Lower lobe of right lung (tissue), 2 donors: ENCODE data around the gene WDR1. TPM values are rescaled to one million over a fixed set of nuclear protein-coding genes. Genes with fewer than 3 reads are reported as not detected.

ENCODE experiments used
- ATAC-seq, 2 donors: fragments of 200-7000 bp; cut with Tn5 transposase; one replicate each; pipeline ENCODE4 v1.9.1; 2020 to 2022; ENCODE audit warnings: mild to moderate bottlenecking in 2 of 2, moderate library complexity in 2 of 2
- DNase-seq: peaks from one replicate; pipeline ENCODE4 v3.0.0-alpha.2; 2020
- H3K27ac ChIP-seq: fragments of 200-600 bp; one replicate; pipeline ENCODE4 v1.8.0; 2022
- H3K27me3 ChIP-seq: fragments of 200-600 bp; one replicate; pipeline ENCODE4 v1.8.0; 2022; ENCODE audit warnings: low read depth
- H3K36me3 ChIP-seq: fragments of 200-600 bp; one replicate; pipeline ENCODE4 v1.8.0; 2022; ENCODE audit warnings: mild to moderate bottlenecking
- H3K4me1 ChIP-seq: fragments of 200-600 bp; one replicate; pipeline ENCODE4 v1.8.0; 2022
- H3K4me3 ChIP-seq: fragments of 200-600 bp; one replicate; pipeline ENCODE4 v1.8.0; 2022; ENCODE audit warnings: mild to moderate bottlenecking
- H3K9me3 ChIP-seq: fragments of 200-600 bp; one replicate; pipeline ENCODE4 v1.8.0; 2022
- intact Hi-C: fragments of 100-400 bp; cut with DNase I; formaldehyde crosslinking; loops from one replicate; pipeline ENCODE4 v1.11.0; 2022
- total RNA-seq: library from RNA; stranded (reverse); fragmentation: NEBNext Ultra II Directional; extraction: Animal tissue kit (Norgen Biotek cat#: 25700); gene quantifications from one replicate; pipeline ENCODE4 v1.2.1, GENCODE V29; 2021
- TF ChIP-seq, protein P1 (sequence below): fragments of 200-600 bp; IDR thresholded peaks from one replicate; pipeline ENCODE4 v1.8.0; 2022; ENCODE audit warnings: antibody characterized with exemption, mild to moderate bottlenecking
- donor health status: DM: no; HTN: yes; CAD: no; lungs with severe emphysema.

WDR1 gene
- total RNA-seq, 1 donor from 2014 or later: 233 TPM

DNA sequence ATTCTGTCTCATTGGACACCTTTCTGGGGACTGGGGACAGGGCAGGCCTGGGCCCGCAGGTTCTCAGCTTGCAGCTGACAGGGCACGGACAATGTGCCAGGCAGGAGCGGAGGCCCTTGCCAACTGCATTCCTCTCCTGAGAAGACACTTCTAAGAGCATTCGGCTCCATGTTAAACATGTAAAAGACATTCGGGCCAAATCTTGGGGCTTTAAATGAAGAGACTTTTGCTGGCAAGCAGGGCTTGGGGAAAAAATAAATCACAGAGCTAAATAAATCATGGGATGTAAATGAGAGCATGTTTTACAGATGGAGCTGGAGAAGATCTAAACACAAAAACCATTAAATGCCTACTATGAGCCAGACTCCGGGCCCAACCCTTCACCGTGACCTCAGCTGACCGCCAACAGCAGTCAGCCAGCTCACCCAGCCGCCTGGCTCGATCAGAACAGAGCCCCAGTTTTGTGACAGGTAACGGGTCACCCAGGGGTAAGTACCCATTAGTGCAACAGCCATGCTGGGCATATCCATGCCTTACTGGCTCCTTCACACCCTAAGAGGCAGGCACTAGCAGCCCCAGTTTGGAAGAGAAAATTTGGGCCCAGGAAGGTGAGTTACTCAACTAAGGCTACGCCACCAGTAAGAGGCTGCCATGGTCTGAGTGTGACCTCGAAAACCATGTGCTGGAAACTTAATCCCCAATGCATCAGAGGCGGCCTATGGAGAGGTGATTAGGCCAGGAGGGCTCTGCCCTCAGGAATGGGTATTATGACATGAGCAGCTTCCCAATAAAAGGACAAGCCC is 14.7 kb downstream of the WDR1 start:
- Histone ChIP-seq H3K4me1 (peaks cover 61% of the 10 kb centered on the region), H3K36me3 (peaks cover 70% of the 10 kb centered on the region), H3K27me3 (no peaks in the 10 kb centered on the region), H3K27ac (peak overlapping the region; percentile 31), H3K4me3 (no peak overlapping the region), H3K9me3 (no peaks in the 10 kb centered on the region)
- TF ChIP-seq, protein P1, sequence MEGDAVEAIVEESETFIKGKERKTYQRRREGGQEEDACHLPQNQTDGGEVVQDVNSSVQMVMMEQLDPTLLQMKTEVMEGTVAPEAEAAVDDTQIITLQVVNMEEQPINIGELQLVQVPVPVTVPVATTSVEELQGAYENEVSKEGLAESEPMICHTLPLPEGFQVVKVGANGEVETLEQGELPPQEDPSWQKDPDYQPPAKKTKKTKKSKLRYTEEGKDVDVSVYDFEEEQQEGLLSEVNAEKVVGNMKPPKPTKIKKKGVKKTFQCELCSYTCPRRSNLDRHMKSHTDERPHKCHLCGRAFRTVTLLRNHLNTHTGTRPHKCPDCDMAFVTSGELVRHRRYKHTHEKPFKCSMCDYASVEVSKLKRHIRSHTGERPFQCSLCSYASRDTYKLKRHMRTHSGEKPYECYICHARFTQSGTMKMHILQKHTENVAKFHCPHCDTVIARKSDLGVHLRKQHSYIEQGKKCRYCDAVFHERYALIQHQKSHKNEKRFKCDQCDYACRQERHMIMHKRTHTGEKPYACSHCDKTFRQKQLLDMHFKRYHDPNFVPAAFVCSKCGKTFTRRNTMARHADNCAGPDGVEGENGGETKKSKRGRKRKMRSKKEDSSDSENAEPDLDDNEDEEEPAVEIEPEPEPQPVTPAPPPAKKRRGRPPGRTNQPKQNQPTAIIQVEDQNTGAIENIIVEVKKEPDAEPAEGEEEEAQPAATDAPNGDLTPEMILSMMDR: no peak
- intact Hi-C loops: no loop called here
- ATAC-seq: no peak
- no peak for DNase-seq

DNA sequence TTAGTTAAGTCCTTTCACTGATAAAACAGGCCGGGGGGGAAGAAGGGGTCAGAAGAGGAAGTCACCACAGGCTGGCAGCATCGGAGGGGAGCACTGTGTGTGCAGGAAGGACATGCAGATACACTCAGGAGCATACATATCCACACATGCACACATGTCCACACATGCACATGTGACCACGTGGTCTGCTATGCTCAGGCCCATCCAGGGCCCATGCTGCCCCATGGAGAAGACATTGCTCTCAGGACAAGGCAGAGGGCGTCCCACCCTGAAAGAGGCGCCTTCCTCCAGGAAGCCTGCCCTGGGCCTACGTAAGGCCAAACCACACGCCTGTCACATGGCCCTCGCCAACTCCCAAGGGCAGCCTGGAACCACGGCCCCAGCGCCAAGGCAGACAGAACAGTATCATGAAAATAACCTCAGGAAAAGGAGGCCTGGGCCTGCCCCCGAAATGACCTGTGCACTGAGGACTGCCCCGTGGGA is 15.8 kb downstream of the WDR1 start:
- Histone ChIP-seq H3K36me3 (peaks cover 81% of the 10 kb centered on the region), H3K9me3 (no peaks in the 10 kb centered on the region), H3K4me3 (no peak overlapping the region), H3K27ac (peak overlapping the region; percentile 31), H3K4me1 (peaks cover 61% of the 10 kb centered on the region), H3K27me3 (no peaks in the 10 kb centered on the region)
- DNase-seq: peak; percentile 79
- ATAC-seq: peak; percentile 37 to 64
- TF ChIP-seq, protein P1: peak; percentile 13
- intact Hi-C loops: no loop called here

DNA sequence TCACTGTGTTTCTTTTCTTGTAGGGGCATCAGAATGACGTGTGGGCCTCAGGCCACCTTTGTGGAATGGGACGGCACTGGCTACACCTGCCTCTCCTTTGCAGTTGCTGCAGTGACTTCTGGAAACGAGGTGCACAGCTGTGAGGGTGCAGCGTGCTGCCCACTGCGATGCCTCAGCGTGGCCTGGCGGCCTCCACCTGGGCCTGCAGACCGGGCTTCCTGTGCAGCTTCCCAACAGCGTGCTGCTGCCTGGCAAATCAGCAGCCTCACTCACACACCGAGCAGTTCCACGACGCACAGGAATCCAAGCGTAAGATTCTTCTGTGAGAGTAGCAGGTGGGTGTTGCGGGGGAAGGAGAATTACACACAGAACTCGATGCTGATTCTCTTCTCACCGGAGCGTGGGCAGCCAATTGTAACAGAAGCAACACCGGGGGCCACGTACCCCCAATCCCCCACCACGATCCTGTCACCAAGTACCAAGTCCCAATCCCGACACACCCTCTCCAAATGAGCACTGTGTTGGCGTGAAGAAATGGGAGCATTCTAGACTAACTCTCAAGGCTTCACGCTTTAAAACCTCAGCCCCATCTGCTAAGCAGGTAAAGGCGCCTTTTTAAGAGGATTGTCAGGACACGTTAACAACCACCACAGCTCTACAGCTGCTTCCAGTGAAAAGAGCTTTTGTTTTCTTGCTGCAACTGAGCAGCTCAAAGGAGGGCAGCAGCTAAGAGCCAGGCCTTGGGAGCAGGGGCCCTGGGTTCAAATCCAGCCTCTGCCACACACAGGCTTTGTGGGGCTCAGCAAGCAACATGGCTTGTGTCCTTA is 16.9 kb downstream of the WDR1 start:
- peaks cover 91% of the 10 kb centered on the region for H3K36me3 ChIP-seq
- peak overlapping the region; percentile 31 for H3K27ac ChIP-seq
- no peaks in the 10 kb centered on the region for H3K27me3 ChIP-seq
- TF ChIP-seq, protein P1: no peak
- DNase-seq: no peak
- intact Hi-C loops: no loop called here
- H3K9me3 ChIP-seq: no peaks in the 10 kb centered on the region
- peaks cover 61% of the 10 kb centered on the region for H3K4me1 ChIP-seq
- ATAC-seq: no peak
- no peak overlapping the region for H3K4me3 ChIP-seq

DNA sequence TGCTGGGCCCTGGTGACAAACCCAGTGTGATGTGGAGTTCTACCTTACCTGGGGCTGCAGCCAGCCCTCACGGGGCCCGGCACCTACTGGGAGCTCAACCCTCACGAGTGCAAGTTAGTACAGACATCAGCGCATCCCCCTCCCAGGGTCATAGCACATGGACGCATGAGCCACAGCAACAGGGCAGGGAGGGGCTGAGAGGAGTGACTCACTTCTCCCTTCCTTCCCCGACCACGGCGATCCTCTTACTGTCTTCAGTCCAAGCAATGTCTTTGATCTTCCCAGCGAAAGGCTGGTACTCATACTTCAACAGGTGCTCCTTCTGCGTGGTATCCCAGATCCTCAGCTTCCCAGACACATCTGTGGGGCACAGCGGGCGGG is 17.8 kb downstream of the WDR1 start:
- Histone ChIP-seq H3K4me3 (no peak overlapping the region), H3K4me1 (peaks cover 61% of the 10 kb centered on the region), H3K9me3 (no peaks in the 10 kb centered on the region), H3K27me3 (no peaks in the 10 kb centered on the region), H3K36me3 (peaks cover 93% of the 10 kb centered on the region), H3K27ac (no peak overlapping the region)
- no peak for DNase-seq
- no peak for ATAC-seq
- intact Hi-C loops: no loop called here
- TF ChIP-seq, protein P1: no peak

DNA sequence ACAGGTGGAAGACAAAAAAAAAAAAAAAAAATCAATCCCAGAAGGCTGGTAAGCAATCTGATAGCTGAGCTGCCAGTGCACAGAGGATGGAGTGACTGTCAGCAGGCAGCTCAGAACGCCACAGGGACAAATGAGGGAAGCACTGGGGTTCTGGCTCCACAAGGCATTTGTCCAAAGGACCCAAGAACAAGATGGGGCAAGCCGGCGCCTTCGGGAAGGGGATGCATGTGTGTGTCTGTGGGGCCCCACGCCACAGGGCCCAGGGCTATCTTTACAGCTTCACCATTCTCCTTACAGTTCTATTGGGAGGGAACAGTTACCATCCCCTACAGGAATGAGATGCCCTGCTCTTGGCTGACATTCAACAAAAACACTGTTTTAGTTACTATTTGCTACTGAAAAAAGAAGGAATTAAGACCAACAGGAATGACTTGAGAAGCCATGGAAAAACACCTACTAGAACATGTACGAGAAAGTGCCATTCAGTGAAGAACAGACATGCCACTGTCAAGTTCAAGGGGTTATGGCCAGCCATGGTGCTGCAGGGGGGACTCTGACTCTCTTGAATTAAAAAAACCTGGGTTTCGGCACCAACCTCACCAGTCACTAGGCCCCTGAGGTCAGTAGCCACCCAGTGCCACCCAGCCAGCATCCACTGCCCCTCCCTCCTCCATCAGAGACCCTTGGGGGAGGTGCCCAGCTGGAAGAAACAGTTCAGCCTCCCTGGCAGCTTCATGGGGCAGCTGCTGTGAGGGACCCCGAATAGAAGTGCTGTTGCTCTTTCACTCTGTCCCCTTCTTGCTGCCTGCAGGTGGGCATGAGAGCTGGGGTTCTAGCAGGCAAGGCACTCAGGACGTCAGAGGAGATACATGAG is 18.5 kb downstream of the WDR1 start:
- no peak overlapping the region for H3K27ac ChIP-seq
- peaks cover 66% of the 10 kb centered on the region for H3K4me1 ChIP-seq
- no peak for ATAC-seq

More for the DNA sequence above, 18.5 kb downstream of the WDR1 start:
- peaks cover 93% of the 10 kb centered on the region for H3K36me3 ChIP-seq
- intact Hi-C loops: no loop called here
- TF ChIP-seq, protein P1: no peak
- no peak overlapping the region for H3K4me3 ChIP-seq
- no peaks in the 10 kb centered on the region for H3K9me3 ChIP-seq
- no peaks in the 10 kb centered on the region for H3K27me3 ChIP-seq
- no peak for DNase-seq
